Mesothelial cell of epicardium (in vitro differentiated cells): Measurements from ENCODE around the gene ELMO1. TPM values are rescaled to one million over a fixed set of nuclear protein-coding genes. Genes with fewer than 3 reads are reported as not detected.

Experiments
- DNase-seq, 2 experiments: peaks; one replicate each; pipeline ENCODE4 v3.0.0; 2021; ENCODE audit warnings: low spot score in 2 of 2; ENCODE audit not compliant: unreplicated experiment in 2 of 2
- H3K27ac Mint-ChIP-seq: 2 replicates; pipeline ENCODE4 v1.8.0; 2021; ENCODE audit warnings: mixed read lengths
- H3K27me3 Mint-ChIP-seq: 2 replicates; pipeline ENCODE4 v1.8.0; 2021; ENCODE audit warnings: low read depth, mixed read lengths
- H3K36me3 Mint-ChIP-seq: 2 replicates; pipeline ENCODE4 v1.8.0; 2021; ENCODE audit warnings: mixed read lengths
- H3K4me1 Mint-ChIP-seq: 2 replicates; pipeline ENCODE4 v1.8.0; 2021; ENCODE audit warnings: mixed read lengths
- H3K4me3 Mint-ChIP-seq: 2 replicates; pipeline ENCODE4 v1.8.0; 2021; ENCODE audit warnings: mild to moderate bottlenecking, moderate library complexity, mixed read lengths
- H3K9me3 Mint-ChIP-seq: 2 replicates; pipeline ENCODE4 v1.8.0; 2021; ENCODE audit warnings: mixed read lengths
- CTCF ChIP-seq: fragments of 200-600 bp; sonication (generic); IDR thresholded peaks from one replicate; pipeline ENCODE4 v1.5.0; 2021; ENCODE audit warnings: antibody characterized with exemption; ENCODE audit not compliant: unreplicated experiment
- total RNA-seq: library from RNA; stranded (reverse); gene quantifications from 3 replicates; pipeline ENCODE4 v1.2.1, GENCODE V29; 2021

The ELMO1 gene
- total RNA-seq, 1 donor from 2014 or later = 9.6 TPM

DNA sequence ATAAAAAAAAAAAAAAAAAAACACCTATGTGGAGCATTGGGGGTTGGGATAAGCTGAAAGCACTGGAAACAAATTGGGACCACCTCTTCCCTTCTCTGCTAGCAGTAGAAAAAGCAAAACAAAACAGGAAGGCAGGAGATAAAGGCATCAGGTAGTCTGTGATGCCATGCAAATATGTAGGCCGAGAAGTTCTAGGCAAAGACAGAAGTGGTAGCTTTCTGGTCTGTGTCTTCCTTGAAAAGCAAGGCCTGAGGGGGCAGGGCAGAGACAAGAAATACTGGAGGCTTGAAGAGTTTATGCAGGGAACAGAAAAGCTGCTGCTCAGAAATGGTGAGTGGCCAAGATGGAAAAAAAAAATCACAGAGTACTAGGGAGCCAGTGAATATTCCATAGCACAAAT, 111.1 kb downstream of the ELMO1 start:
- Mint-ChIP-seq H3K4me3 (no peak overlapping the region), H3K9me3 (peaks cover 7% of the 10 kb centered on the region), H3K36me3 (no peaks in the 10 kb centered on the region), H3K27ac (no peak overlapping the region), H3K27me3 (no peaks in the 10 kb centered on the region), H3K4me1 (no peaks in the 10 kb centered on the region)
- no peak for DNase-seq
- TF ChIP-seq CTCF = no peak

- Mint-ChIP-seq H3K9me3 (peaks cover 7% of the 10 kb centered on the region), H3K27me3 (no peaks in the 10 kb centered on the region), H3K4me1 (no peaks in the 10 kb centered on the region), H3K4me3 (no peak overlapping the region), H3K36me3 (no peaks in the 10 kb centered on the region), H3K27ac (no peak overlapping the region)
- no peak for TF ChIP-seq CTCF
- DNase-seq = no peak
Observed at GRCh38 chr7:37336259-37336658, 112.4 kb downstream of the ELMO1 start.

DNA sequence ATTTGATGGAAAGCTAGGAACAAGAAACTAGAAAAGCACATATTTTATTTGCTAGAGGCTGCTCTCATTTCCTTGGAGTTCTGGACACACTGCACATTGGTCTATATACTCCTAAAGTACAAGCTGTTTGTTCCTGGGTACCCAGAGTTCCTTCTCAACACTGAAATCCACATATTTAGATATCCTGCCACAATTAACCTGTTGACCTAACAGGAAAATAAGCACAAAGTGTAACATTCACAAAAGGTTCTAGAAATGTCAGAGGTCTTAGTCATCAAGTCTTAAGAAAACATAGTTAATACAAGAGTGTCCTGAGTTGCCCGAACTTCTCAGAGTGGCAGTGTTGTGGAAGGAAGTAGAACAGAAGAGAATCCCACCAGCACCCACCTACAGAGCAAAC, 115.6 kb downstream of the ELMO1 start:
- Mint-ChIP-seq H3K27me3 (no peaks in the 10 kb centered on the region), H3K9me3 (peaks cover 20% of the 10 kb centered on the region), H3K4me3 (no peak overlapping the region), H3K27ac (no peak overlapping the region), H3K36me3 (peaks cover 3% of the 10 kb centered on the region), H3K4me1 (no peaks in the 10 kb centered on the region)
- no peak for TF ChIP-seq CTCF
- no peak for DNase-seq

DNA sequence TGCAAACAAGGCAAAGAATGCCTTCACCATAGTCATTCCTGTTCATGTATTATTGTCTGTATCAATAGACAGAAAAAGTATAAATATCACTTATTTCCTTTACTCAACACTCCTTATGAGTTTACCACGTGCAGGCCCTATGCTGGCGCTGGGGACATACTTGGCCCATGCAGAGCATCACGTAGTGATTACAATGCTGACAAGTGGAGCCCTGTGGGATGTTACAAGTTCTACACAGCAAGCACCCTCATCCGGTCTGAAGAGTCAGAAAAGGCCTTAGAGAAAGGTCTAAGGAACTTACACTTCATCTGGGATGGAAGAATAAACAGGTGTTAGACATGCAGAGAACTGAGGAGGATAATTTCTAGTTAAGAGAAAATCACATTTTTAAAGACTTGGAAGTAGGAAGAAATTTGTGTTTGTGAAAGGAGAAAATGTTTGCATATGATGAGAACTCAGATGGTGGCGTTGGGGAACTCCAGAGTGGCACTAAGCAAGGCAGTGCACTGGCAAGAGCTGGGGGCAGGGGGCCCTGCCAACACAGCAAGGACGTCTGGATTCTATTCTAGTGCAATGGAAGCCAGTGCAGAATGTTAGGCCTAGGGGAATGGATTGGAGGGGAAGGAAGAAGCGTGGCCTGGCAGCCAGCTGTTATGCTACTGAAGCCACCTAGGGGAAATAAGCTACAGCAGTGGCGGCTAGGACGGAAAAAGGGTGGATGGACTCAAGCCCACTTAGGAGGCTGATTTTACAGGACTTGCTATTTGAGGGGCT, 116.2 kb downstream of the ELMO1 start:
- Mint-ChIP-seq H3K27ac (no peak overlapping the region), H3K36me3 (peaks cover 3% of the 10 kb centered on the region), H3K9me3 (peaks cover 20% of the 10 kb centered on the region), H3K4me1 (no peaks in the 10 kb centered on the region), H3K4me3 (no peak overlapping the region), H3K27me3 (no peaks in the 10 kb centered on the region)
- no peak for DNase-seq
- TF ChIP-seq CTCF = no peak

- no peak for TF ChIP-seq CTCF
- DNase-seq = no peak
- Mint-ChIP-seq H3K4me3 (no peak overlapping the region), H3K27me3 (no peaks in the 10 kb centered on the region), H3K36me3 (peaks cover 3% of the 10 kb centered on the region), H3K27ac (no peak overlapping the region), H3K9me3 (peaks cover 13% of the 10 kb centered on the region), H3K4me1 (no peaks in the 10 kb centered on the region)
Observed at GRCh38 chr7:37330775-37331174, 117.9 kb downstream of the ELMO1 start.

GRCh38 chr7:37329940-37330339, 118.7 kb downstream of the ELMO1 start:
- peaks cover 13% of the 10 kb centered on the region for H3K9me3 Mint-ChIP-seq
- H3K4me3 Mint-ChIP-seq = no peak overlapping the region
- TF ChIP-seq CTCF = no peak
- H3K27ac Mint-ChIP-seq = no peak overlapping the region
- no peaks in the 10 kb centered on the region for H3K27me3 Mint-ChIP-seq
- no peaks in the 10 kb centered on the region for H3K4me1 Mint-ChIP-seq
- DNase-seq = no peak
- peaks cover 3% of the 10 kb centered on the region for H3K36me3 Mint-ChIP-seq
